Lung (tissue), 12 donors: Measurements from ENCODE around the gene KDM4C. TPM values are rescaled to one million over a fixed set of nuclear protein-coding genes. Genes with fewer than 3 reads are reported as not detected.

Source experiments
- ATAC-seq: fragments of 200-7000 bp; cut with Tn5 transposase; one replicate; pipeline ENCODE4 v1.9.1; 2020; ENCODE audit warnings: moderate number of reproducible peaks; ENCODE audit not compliant: insufficient read depth, low FRiP score
- DNase-seq, 3 donors: peaks; one replicate each; pipeline ENCODE4 v3.0.0-alpha.2; 2013 to 2017
- H3K27ac ChIP-seq, 2 donors: one replicate each; pipeline ENCODE4 v1.5.1; 2013; ENCODE audit warnings: mild to moderate bottlenecking in 2 of 2, moderate library complexity in 2 of 2, control low read depth in 1 of 2, inconsistent platforms in 1 of 2, low read depth in 1 of 2, low read length in 1 of 2
- H3K27me3 ChIP-seq, 3 donors: one replicate each; pipeline ENCODE4 v1.5.1; 2013; ENCODE audit warnings: low read length in 2 of 3; ENCODE audit not compliant: control insufficient read depth in 3 of 3, insufficient read depth in 3 of 3
- H3K36me3 ChIP-seq, 4 donors: one replicate each; pipeline ENCODE4 v1.5.1; 2013; ENCODE audit warnings: low read length in 4 of 4, mild to moderate bottlenecking in 1 of 4, moderate library complexity in 1 of 4; ENCODE audit not compliant: control insufficient read depth in 4 of 4, insufficient read depth in 4 of 4
- H3K4me1 ChIP-seq, 5 donors: one replicate each; pipeline ENCODE4 v1.5.1; 2013; ENCODE audit warnings: low read length in 5 of 5, mild to moderate bottlenecking in 2 of 5, moderate library complexity in 1 of 5; ENCODE audit not compliant: control insufficient read depth in 5 of 5, insufficient read depth in 5 of 5
- H3K4me3 ChIP-seq: one replicate; pipeline ENCODE4 v1.5.1; 2013; ENCODE audit warnings: mild to moderate bottlenecking, control low read depth, moderate library complexity
- H3K9ac ChIP-seq, 2 donors: one replicate each; pipeline ENCODE4 v1.5.1; 2013; ENCODE audit warnings: low read length in 2 of 2, control low read depth in 1 of 2; ENCODE audit not compliant: insufficient read depth in 1 of 2
- H3K9me3 ChIP-seq, 4 donors: one replicate each; pipeline ENCODE4 v1.5.1; 2013; ENCODE audit warnings: low read length in 3 of 4, mild to moderate bottlenecking in 1 of 4, moderate library complexity in 1 of 4; ENCODE audit not compliant: control insufficient read depth in 4 of 4, insufficient read depth in 3 of 4
- CTCF ChIP-seq: IDR thresholded peaks from 2 replicates; pipeline ENCODE4 v1.5.1; 2012; ENCODE audit warnings: mild to moderate bottlenecking; ENCODE audit errors: control extremely low read depth, extremely low read depth
- WGBS, 2 donors: extraction: QIAGEN DNeasy Blood & Tissue Kit; methylation state at CpG; one replicate each; pipeline ENCODE4 v1.1.7; 2013; 5-methylcytosine and 5-hydroxymethylcytosine counted together
- polyA plus RNA-seq, 2 donors: library from polyadenylated mRNA; stranded (reverse); fragments of 200-250 nt; gene quantifications; one replicate each; pipeline ENCODE4 v1.2.1, GENCODE V29; 2013
- total RNA-seq, 2 donors: library from RNA; depleted of rRNA in 1 of 2; stranded (reverse); fragments of >200 nt in 1 of 2; gene quantifications; one replicate each; pipeline ENCODE4 v1.2.1, GENCODE V29; 2014 to 2021
- donor health status: control.
- donor health status: control.
- donor health status: Bipolar disorder and iron deficiency.
- donor health status: healthy.
- donor health status: DM: yes; HTN: yes; CAD: no.

Gene KDM4C
- total and polyA plus RNA-seq, 4 donors, result 7.1 to 78.5 (median 25.0) TPM

DNA sequence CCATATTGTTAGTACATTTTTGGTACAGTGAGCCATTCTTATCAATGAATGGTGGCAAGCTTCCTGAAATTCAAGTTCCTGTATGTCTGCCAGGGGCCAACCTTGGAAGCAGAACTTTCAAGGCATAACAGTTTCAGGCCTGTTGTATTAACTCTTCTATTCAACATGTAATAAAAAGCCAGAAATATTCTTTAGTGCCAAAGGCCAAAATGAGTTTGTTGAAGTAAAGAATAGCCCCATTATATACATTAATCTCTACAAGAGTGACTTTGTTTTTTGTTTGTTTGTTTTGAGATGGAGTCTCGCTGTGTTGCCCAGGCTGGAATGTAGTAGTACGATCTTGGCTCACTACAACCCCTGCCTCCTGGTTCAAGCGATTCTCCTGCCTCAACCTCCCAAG lies 321.3 kb downstream of the KDM4C start:
- 96% methylated on average over 3 of the region's 3 CpGs for WGBS, 2 donors
- no peak for ATAC-seq
- H3K27ac ChIP-seq, result no peak overlapping the region

GRCh38 chr9:7081065-7081600 lies 323.4 kb downstream of the KDM4C start:
- Histone ChIP-seq H3K9ac (no peak overlapping the region), H3K27me3 (no peaks in the 10 kb centered on the region), H3K4me1 (peaks cover 0 to 9% (median 0%) of the 10 kb centered on the region in 5 donors), H3K4me3 (no peak overlapping the region), H3K27ac (no peak overlapping the region), H3K36me3 (peaks cover 0 to 8% (median 3%) of the 10 kb centered on the region in 4 donors), H3K9me3 (no peaks in the 10 kb centered on the region)
- no peak for TF ChIP-seq CTCF
- WGBS, 2 donors, result 34 to 74% methylated on average over 5 of the region's 5 CpGs
- ATAC-seq, result no peak
- no peak for DNase-seq

More for the DNA sequence above, 321.3 kb downstream of the KDM4C start:
- Histone ChIP-seq H3K4me1 (peaks cover 0 to 9% (median 0%) of the 10 kb centered on the region in 5 donors), H3K9ac (no peak overlapping the region), H3K9me3 (no peaks in the 10 kb centered on the region), H3K27me3 (no peaks in the 10 kb centered on the region), H3K4me3 (no peak overlapping the region), H3K36me3 (peaks cover 0 to 11% (median 4%) of the 10 kb centered on the region in 4 donors)
- no peak for TF ChIP-seq CTCF
- no peak for DNase-seq

GRCh38 chr9:7083192-7083591 lies 325.4 kb downstream of the KDM4C start:
- no peaks in the 10 kb centered on the region for H3K27me3 ChIP-seq
- H3K4me3 ChIP-seq, result no peak overlapping the region
- no peak for TF ChIP-seq CTCF
- H3K36me3 ChIP-seq, result peaks cover 0 to 5% (median 0%) of the 10 kb centered on the region in 4 donors
- no peak overlapping the region for H3K9ac ChIP-seq
- H3K4me1 ChIP-seq, result peaks cover 0 to 9% (median 0%) of the 10 kb centered on the region in 5 donors
- no peak for ATAC-seq
- H3K9me3 ChIP-seq, result no peaks in the 10 kb centered on the region
- no peak for DNase-seq
- 97 to 98% methylated on average over 1 of the region's 1 CpG for WGBS, 2 donors
- no peak overlapping the region for H3K27ac ChIP-seq

DNA sequence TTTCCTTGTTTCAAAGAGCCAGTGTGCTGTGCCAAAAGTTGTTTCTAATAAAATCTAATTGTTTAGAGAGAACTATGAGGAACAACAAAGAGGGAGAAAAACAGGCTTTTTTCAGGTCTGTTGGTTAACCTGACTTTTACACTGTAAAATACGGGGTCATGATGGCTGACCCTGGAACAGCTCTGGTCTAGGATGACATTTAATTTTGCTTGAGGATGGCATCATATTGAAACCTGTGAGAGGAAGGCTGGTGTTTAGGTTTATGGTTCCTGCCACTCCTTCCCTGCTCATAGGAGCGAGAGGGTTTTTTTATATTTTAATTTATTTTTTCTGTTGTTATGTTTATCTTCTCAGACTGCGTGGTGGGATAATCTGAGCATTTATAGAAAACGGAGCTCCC lies 327.6 kb downstream of the KDM4C start:
- TF ChIP-seq CTCF, result no peak
- Histone ChIP-seq H3K4me1 (peaks cover 0 to 11% (median 2%) of the 10 kb centered on the region in 5 donors), H3K9ac (no peak overlapping the region), H3K27ac (no peak overlapping the region), H3K36me3 (peaks cover 0 to 5% (median 0%) of the 10 kb centered on the region in 4 donors), H3K4me3 (no peak overlapping the region), H3K27me3 (no peaks in the 10 kb centered on the region), H3K9me3 (no peaks in the 10 kb centered on the region)
- WGBS, 2 donors, result 78 to 83% methylated on average over 4 of the region's 4 CpGs
- ATAC-seq (no peak), DNase-seq (no peak)
